H9 (cell line): ENCODE data around the gene NUP37. TPM values are rescaled to one million over a fixed set of nuclear protein-coding genes. Genes with fewer than 3 reads are reported as not detected.

Source experiments
- DNase-seq: peaks from one replicate; pipeline ENCODE4 v3.0.0-alpha.2; 2017
- H2AFZ ChIP-seq: one replicate; pipeline ENCODE4 v1.6.1; 2013; ENCODE audit warnings: mild to moderate bottlenecking, low read length, control low read depth, moderate library complexity
- H2AK5ac ChIP-seq: 2 replicates; pipeline ENCODE4 v1.6.1; 2013; ENCODE audit warnings: low read length, control low read depth, mixed read lengths; ENCODE audit not compliant: insufficient read length
- H2BK120ac ChIP-seq: one replicate; pipeline ENCODE4 v1.6.1; 2013; ENCODE audit warnings: low read depth, mild to moderate bottlenecking, low read length, control low read depth, inconsistent platforms; ENCODE audit not compliant: poor library complexity, severe bottlenecking
- H2BK12ac ChIP-seq: 2 replicates; pipeline ENCODE4 v1.6.1; 2013; ENCODE audit warnings: low read length, control low read depth, mixed read lengths, low read depth; ENCODE audit not compliant: insufficient read length
- H2BK15ac ChIP-seq: 2 replicates; pipeline ENCODE4 v1.6.1; 2013; ENCODE audit warnings: low read depth, low read length, control low read depth
- H2BK20ac ChIP-seq: one replicate; pipeline ENCODE4 v1.6.1; 2013; ENCODE audit warnings: low read depth, mild to moderate bottlenecking, low read length, control low read depth, inconsistent platforms; ENCODE audit not compliant: poor library complexity, severe bottlenecking
- H2BK5ac ChIP-seq: 2 replicates; pipeline ENCODE4 v1.6.1; 2013; ENCODE audit warnings: low read length, control low read depth, mixed read lengths; ENCODE audit not compliant: insufficient read length
- H3K14ac ChIP-seq: 2 replicates; pipeline ENCODE4 v1.6.1; 2013; ENCODE audit warnings: low read length, control low read depth; ENCODE audit not compliant: insufficient read depth
- H3K18ac ChIP-seq: 2 replicates; pipeline ENCODE4 v1.6.1; 2013; ENCODE audit warnings: low read depth, mild to moderate bottlenecking, mixed read lengths, low read length, control low read depth; ENCODE audit not compliant: insufficient read length
- H3K23ac ChIP-seq: 2 replicates; pipeline ENCODE4 v1.6.1; 2013; ENCODE audit warnings: low read length, control low read depth, mixed read lengths, low read depth; ENCODE audit not compliant: insufficient read length
- H3K23me2 ChIP-seq: 2 replicates; pipeline ENCODE4 v1.6.1; 2013; ENCODE audit warnings: low read depth, mild to moderate bottlenecking, mixed read lengths, low read length, control low read depth; ENCODE audit not compliant: insufficient read length, poor library complexity, severe bottlenecking
- H3K27ac ChIP-seq: 2 replicates; pipeline ENCODE4 v1.5.1; 2013; ENCODE audit warnings: low read length, control low read depth, mixed read lengths, low read depth; ENCODE audit not compliant: insufficient read length
- H3K27me3 ChIP-seq: 2 replicates; pipeline ENCODE4 v1.6.1; 2013; ENCODE audit warnings: low read length, control low read depth, inconsistent platforms; ENCODE audit not compliant: insufficient read depth
- H3K4ac ChIP-seq: 2 replicates; pipeline ENCODE4 v1.6.1; 2013; ENCODE audit warnings: low read depth, mild to moderate bottlenecking, control low read depth, inconsistent platforms, low read length, moderate library complexity
- H3K4me1 ChIP-seq: 2 replicates; pipeline ENCODE4 v1.6.1; 2013; ENCODE audit warnings: low read length, control low read depth, inconsistent platforms; ENCODE audit not compliant: insufficient read depth
- H3K4me2 ChIP-seq: 2 replicates; pipeline ENCODE4 v1.6.1; 2013; ENCODE audit warnings: low read length, control low read depth, mixed read lengths; ENCODE audit not compliant: insufficient read length, insufficient read depth
- H3K56ac ChIP-seq: 2 replicates; pipeline ENCODE4 v1.6.1; 2013; ENCODE audit warnings: low read depth, mild to moderate bottlenecking, mixed read lengths, low read length, control low read depth; ENCODE audit not compliant: insufficient read length
- H3K79me1 ChIP-seq: 2 replicates; pipeline ENCODE4 v1.6.1; 2013; ENCODE audit warnings: low read depth, mild to moderate bottlenecking, moderate library complexity, low read length, control low read depth, inconsistent platforms; ENCODE audit not compliant: insufficient read depth, poor library complexity, severe bottlenecking
- H3K79me2 ChIP-seq: 2 replicates; pipeline ENCODE4 v1.6.1; 2013; ENCODE audit warnings: low read length, control low read depth, inconsistent platforms; ENCODE audit not compliant: insufficient read depth
- H3K9ac ChIP-seq: 2 replicates; pipeline ENCODE4 v1.6.1; 2013; ENCODE audit warnings: low read length, control low read depth, mixed read lengths; ENCODE audit not compliant: insufficient read length; ENCODE audit errors: extremely low read depth
- H3K9me3 ChIP-seq: one replicate; pipeline ENCODE4 v1.6.1; 2013; ENCODE audit warnings: low read depth, low read length, inconsistent platforms; ENCODE audit not compliant: control insufficient read depth
- H3T11ph ChIP-seq: one replicate; pipeline ENCODE4 v1.6.1; 2013; ENCODE audit warnings: mild to moderate bottlenecking, low read length, control low read depth, inconsistent platforms
- H4K20me1 ChIP-seq: one replicate; pipeline ENCODE4 v1.6.1; 2013; ENCODE audit not compliant: control insufficient read depth, insufficient read length, insufficient read depth
- H4K5ac ChIP-seq: 2 replicates; pipeline ENCODE4 v1.6.1; 2013; ENCODE audit warnings: low read depth, mild to moderate bottlenecking, mixed read lengths, low read length, control low read depth; ENCODE audit not compliant: insufficient read length
- H4K8ac ChIP-seq: replicated peaks from 2 replicates; pipeline ENCODE4 v1.6.1; 2013; ENCODE audit warnings: low read length, control low read depth, mixed read lengths, low read depth; ENCODE audit not compliant: insufficient read length
- H4K91ac ChIP-seq: 2 replicates; pipeline ENCODE4 v1.6.1; 2013; ENCODE audit warnings: low read depth, mild to moderate bottlenecking, moderate library complexity, mixed read lengths, low read length, control low read depth; ENCODE audit not compliant: insufficient read length
- H3K27ac Mint-ChIP-seq, 3 experiments: 2 replicates in 2 of 3; 3 replicates in 1 of 3; pipeline ENCODE4 v1.8.0; 2020 to 2021; ENCODE audit warnings: mixed read lengths in 3 of 3, mild to moderate bottlenecking in 1 of 3, moderate library complexity in 1 of 3
- H3K27me3 Mint-ChIP-seq: 2 replicates; pipeline ENCODE4 v1.8.0; 2021; ENCODE audit warnings: low read depth, mild to moderate bottlenecking, moderate library complexity, mixed read lengths
- H3K36me3 Mint-ChIP-seq, 3 experiments: 2 replicates in 2 of 3; 3 replicates in 1 of 3; pipeline ENCODE4 v1.8.0; 2020 to 2021; ENCODE audit warnings: low read depth in 3 of 3, mixed read lengths in 3 of 3; ENCODE audit not compliant: insufficient read depth in 1 of 3
- H3K4me1 Mint-ChIP-seq, 2 experiments: 2 replicates each; pipeline ENCODE4 v1.8.0; 2020; ENCODE audit warnings: mixed read lengths in 2 of 2
- H3K4me3 Mint-ChIP-seq, 2 experiments: 2 replicates in 1 of 2; 3 replicates in 1 of 2; pipeline ENCODE4 v1.8.0; 2020 to 2021; ENCODE audit warnings: mild to moderate bottlenecking in 2 of 2, mixed read lengths in 2 of 2, moderate library complexity in 1 of 2
- H3K9me3 Mint-ChIP-seq, 2 experiments: 2 replicates in 1 of 2; 3 replicates in 1 of 2; pipeline ENCODE4 v1.8.0; 2020; ENCODE audit warnings: mild to moderate bottlenecking in 2 of 2, mixed read lengths in 2 of 2, moderate library complexity in 1 of 2
- CTCF ChIP-seq: fragments of 200-600 bp; sonication (generic); conservative IDR thresholded peaks from 3 replicates; pipeline ENCODE4 v1.8.0; 2021; ENCODE audit warnings: antibody characterized with exemption, mild to moderate bottlenecking
- WGBS: extraction: QIAGEN DNeasy Blood & Tissue Kit; methylation state at CpG from one replicate; pipeline ENCODE4 v1.1.7; 2013; ENCODE audit warnings: missing lambda C conversion rate, low lambda C conversion rate, mixed read lengths; ENCODE audit not compliant: insufficient read length; ENCODE audit errors: extremely low coverage; 5-methylcytosine and 5-hydroxymethylcytosine counted together
- total RNA-seq: library from RNA; stranded (reverse); gene quantifications from 2 replicates; pipeline ENCODE4 v1.2.1, GENCODE V29; 2021

Gene NUP37
- total RNA-seq, 1 experiment from 2014 or later = 62.5 TPM

- Histone ChIP-seq H2AK5ac (no peak overlapping the region), H2BK120ac (no peak overlapping the region), H3K56ac (no peak overlapping the region), H3K79me1 (no peaks in the 10 kb centered on the region), H3K18ac (no peak overlapping the region), H3K9me3 (no peaks in the 10 kb centered on the region), H3K4ac (no peak overlapping the region), H2BK20ac (no peak overlapping the region), H2BK15ac (no peak overlapping the region), H4K5ac (no peak overlapping the region), H3K4me2 (no peak overlapping the region), H3T11ph (no peak overlapping the region), H3K27me3 (no peaks in the 10 kb centered on the region), H2AFZ (no peak overlapping the region), H3K23ac (no peak overlapping the region), H4K91ac (no peak overlapping the region), H4K8ac (no peak overlapping the region), H3K4me1 (no peaks in the 10 kb centered on the region), H3K23me2 (no peaks in the 10 kb centered on the region), H3K9ac (no peak overlapping the region), H3K14ac (no peak overlapping the region), H3K79me2 (no peaks in the 10 kb centered on the region), H4K20me1 (no peaks in the 10 kb centered on the region), H3K27ac (no peak overlapping the region), H2BK5ac (no peak overlapping the region), H2BK12ac (no peak overlapping the region)
- no peaks in the 10 kb centered on the region for H3K9me3 Mint-ChIP-seq
- H3K27me3 Mint-ChIP-seq = no peaks in the 10 kb centered on the region
- no peaks in the 10 kb centered on the region for H3K36me3 Mint-ChIP-seq
- no peak overlapping the region for H3K4me3 Mint-ChIP-seq
- H3K27ac Mint-ChIP-seq = no peak overlapping the region
- WGBS = no CpG with 5 or more reads among the region's 3 CpGs
- H3K4me1 Mint-ChIP-seq = no peaks in the 10 kb centered on the region
- DNase-seq = no peak
- TF ChIP-seq CTCF = no peak
Observed at GRCh38 chr12:102023343-102023930, 96.5 kb downstream of the NUP37 start.

Other genes with a start within 250 kb of the NUP37 start
- gene DRAM1, start 242.5 kb downstream of the NUP37 start, total RNA-seq = 6.3 and 6.5 TPM in 2 replicates
- 14.1 and 14.9 TPM in 2 replicates for gene WASHC3, start 58.1 kb downstream of the NUP37 start, total RNA-seq
- 29.0 and 32.1 TPM in 2 replicates for gene PARPBP, start 69 bp upstream of the NUP37 start, total RNA-seq
- gene PMCH, start 77.7 kb upstream of the NUP37 start, total RNA-seq = not detected in 2 replicates